WTC11 (cell line): ENCODE data around the gene SELENON. TPM values are rescaled to one million over a fixed set of nuclear protein-coding genes. Genes with fewer than 3 reads are reported as not detected.

ENCODE experiments used
- ATAC-seq: fragments of 200-7000 bp; cut with Tn5 transposase; 2 replicates; pipeline ENCODE4 v1.10.0; 2021; ENCODE audit warnings: mild to moderate bottlenecking, moderate library complexity
- CTCF ChIA-PET: fragments of 300-600 bp; sonication (Branson Sonifier 250); formaldehyde crosslinking; loops from one replicate; lab custom pipeline; 2021; ENCODE audit warnings: antibody characterized with exemption; lab: Charles Lee
- POLR2A ChIA-PET: fragments of 350-600 bp; sonication (Branson Sonifier 250); formaldehyde crosslinking; loops from one replicate; lab custom pipeline; 2021; ENCODE audit warnings: antibody characterized with exemption; lab: Charles Lee
- DNase-seq: peaks from one replicate; pipeline ENCODE4 v3.0.0; 2021; ENCODE audit warnings: low spot score
- H3K27ac Mint-ChIP-seq: 2 replicates; pipeline ENCODE4 v1.8.0; 2021; ENCODE audit warnings: mixed read lengths
- H3K27me3 Mint-ChIP-seq: 2 replicates; pipeline ENCODE4 v1.8.0; 2021; ENCODE audit warnings: low read depth, mild to moderate bottlenecking, moderate library complexity, mixed read lengths
- H3K36me3 Mint-ChIP-seq: 2 replicates; pipeline ENCODE4 v1.8.0; 2021; ENCODE audit warnings: mixed read lengths
- H3K4me1 Mint-ChIP-seq: 2 replicates; pipeline ENCODE4 v1.8.0; 2022; ENCODE audit warnings: mixed read lengths
- H3K4me3 Mint-ChIP-seq: 2 replicates; pipeline ENCODE4 v1.8.0; 2021; ENCODE audit warnings: mild to moderate bottlenecking, moderate library complexity, mixed read lengths
- H3K9me3 Mint-ChIP-seq: 2 replicates; pipeline ENCODE4 v1.8.0; 2021; ENCODE audit warnings: mixed read lengths
- ATF1 ChIP-seq: sonication (generic); formaldehyde crosslinking; IDR thresholded peaks from 2 replicates; pipeline ENCODE4 v1.8.1; 2023; ENCODE audit warnings: mild to moderate bottlenecking, moderate library complexity, missing genetic modification reagents
- CBFB ChIP-seq: sonication (generic); formaldehyde crosslinking; IDR thresholded peaks from 2 replicates; pipeline ENCODE4 v1.8.1; 2022; ENCODE audit warnings: mild to moderate bottlenecking, low read depth, missing genetic modification reagents
- EMX1 ChIP-seq: fragments of 250-450 bp; sonication (Bioruptor Pico); IDR thresholded peaks from 2 replicates; pipeline ENCODE4 v1.8.0; 2021; ENCODE audit warnings: mild to moderate bottlenecking
- ERG ChIP-seq: fragments of 250-450 bp; sonication (Bioruptor Pico); IDR thresholded peaks from 2 replicates; pipeline ENCODE4 v1.8.0; 2021; ENCODE audit warnings: mild to moderate bottlenecking
- GRHL2 ChIP-seq: fragments of 250-450 bp; sonication (Bioruptor Pico); IDR thresholded peaks from 2 replicates; pipeline ENCODE4 v1.8.0; 2022; ENCODE audit warnings: mild to moderate bottlenecking, moderate library complexity; ENCODE audit not compliant: insufficient replicate concordance, severe bottlenecking
- GTF2I ChIP-seq: fragments of 250-450 bp; sonication (Bioruptor Pico); conservative IDR thresholded peaks from 2 replicates; pipeline ENCODE4 v1.4.0; 2021; ENCODE audit warnings: mild to moderate bottlenecking
- HMGA2 ChIP-seq: fragments of 250-450 bp; sonication (Bioruptor Pico); IDR thresholded peaks from 2 replicates; pipeline ENCODE4 v1.4.0; 2021; ENCODE audit warnings: mild to moderate bottlenecking, moderate library complexity
- IRF2 ChIP-seq: sonication (generic); formaldehyde crosslinking; IDR thresholded peaks from 2 replicates; pipeline ENCODE4 v1.8.0; 2022; ENCODE audit warnings: low read depth, missing genetic modification reagents, borderline replicate concordance
- JAZF1 ChIP-seq: fragments of 250-450 bp; sonication (Bioruptor Pico); IDR thresholded peaks from 2 replicates; pipeline ENCODE4 v1.9.0; 2021; ENCODE audit warnings: moderate library complexity, mild to moderate bottlenecking, inconsistent platforms
- MXD4 ChIP-seq: fragments of 250-450 bp; sonication (Bioruptor Pico); IDR thresholded peaks from 2 replicates; pipeline ENCODE4 v1.8.0; 2021; ENCODE audit warnings: mild to moderate bottlenecking, moderate library complexity, borderline replicate concordance
- MYBL2 ChIP-seq: sonication (generic); formaldehyde crosslinking; IDR thresholded peaks from 2 replicates; pipeline ENCODE4 v1.8.1; 2023; ENCODE audit warnings: mild to moderate bottlenecking, moderate library complexity, missing genetic modification reagents
- NFE2L1 ChIP-seq: sonication (generic); formaldehyde crosslinking; IDR thresholded peaks from 2 replicates; pipeline ENCODE4 v1.8.1; 2023; ENCODE audit warnings: missing genetic modification reagents
- OVOL2 ChIP-seq: fragments of 250-450 bp; sonication (Bioruptor Pico); IDR thresholded peaks from 2 replicates; pipeline ENCODE4 v1.9.0; 2021; ENCODE audit warnings: mild to moderate bottlenecking, borderline replicate concordance
- PRRX2 ChIP-seq: fragments of 250-450 bp; sonication (Bioruptor Pico); IDR thresholded peaks from 2 replicates; pipeline ENCODE4 v1.8.0; 2021; ENCODE audit warnings: mild to moderate bottlenecking
- RELA ChIP-seq: sonication (generic); formaldehyde crosslinking; IDR thresholded peaks from 2 replicates; pipeline ENCODE4 v1.8.1; 2022; ENCODE audit warnings: missing genetic modification reagents, mild to moderate bottlenecking, borderline replicate concordance
- ZBTB21 ChIP-seq: sonication (generic); formaldehyde crosslinking; IDR thresholded peaks from 2 replicates; pipeline ENCODE4 v1.8.1; 2023; ENCODE audit warnings: mild to moderate bottlenecking, missing genetic modification reagents, borderline replicate concordance
- ZMAT4 ChIP-seq: fragments of 250-450 bp; sonication (Bioruptor Pico); IDR thresholded peaks from 2 replicates; pipeline ENCODE4 v1.9.0; 2021; ENCODE audit warnings: mild to moderate bottlenecking
- ZNF121 ChIP-seq: sonication (generic); formaldehyde crosslinking; IDR thresholded peaks from 2 replicates; pipeline ENCODE4 v1.8.0; 2023; ENCODE audit warnings: missing genetic modification reagents
- ZNF138 ChIP-seq: sonication (generic); formaldehyde crosslinking; conservative IDR thresholded peaks from 2 replicates; pipeline ENCODE4 v1.8.1; 2022; ENCODE audit warnings: mild to moderate bottlenecking, moderate library complexity, missing genetic modification reagents
- ZNF219 ChIP-seq: sonication (generic); formaldehyde crosslinking; IDR thresholded peaks from 2 replicates; pipeline ENCODE4 v1.8.0; 2023; ENCODE audit warnings: missing genetic modification reagents, mild to moderate bottlenecking, borderline replicate concordance
- ZNF263 ChIP-seq: sonication (generic); formaldehyde crosslinking; IDR thresholded peaks from 2 replicates; pipeline ENCODE4 v1.8.1; 2022; ENCODE audit warnings: low read depth, mild to moderate bottlenecking, moderate library complexity, missing genetic modification reagents
- ZNF317 ChIP-seq: sonication (generic); formaldehyde crosslinking; IDR thresholded peaks from 2 replicates; pipeline ENCODE4 v1.8.1; 2023; ENCODE audit warnings: low read depth, mild to moderate bottlenecking, moderate library complexity, missing genetic modification reagents, borderline replicate concordance
- ZNF423 ChIP-seq: fragments of 250-450 bp; sonication (Bioruptor Pico); IDR thresholded peaks from 2 replicates; pipeline ENCODE4 v2.1.2; 2022; ENCODE audit warnings: mild to moderate bottlenecking, moderate library complexity
- total RNA-seq: library from RNA; stranded (reverse); gene quantifications from 3 replicates; pipeline ENCODE4 v1.2.3, GENCODE V29; 2021
- TF ChIP-seq, protein P1 (sequence below): sonication (generic); formaldehyde crosslinking; IDR thresholded peaks from 2 replicates; pipeline ENCODE4 v1.8.0; 2022; ENCODE audit warnings: missing genetic modification reagents
- TF ChIP-seq, protein P2 (sequence below): sonication (generic); formaldehyde crosslinking; IDR thresholded peaks from 2 replicates; pipeline ENCODE4 v1.8.0; 2022; ENCODE audit warnings: mild to moderate bottlenecking, missing genetic modification reagents
- TF ChIP-seq, protein P3 (sequence below): sonication (generic); formaldehyde crosslinking; IDR thresholded peaks from 2 replicates; pipeline ENCODE4 v1.8.1; 2022; ENCODE audit warnings: low read depth, missing genetic modification reagents, borderline replicate concordance

The SELENON gene
- total RNA-seq, 1 experiment from 2014 or later, result 80.2 TPM

DNA sequence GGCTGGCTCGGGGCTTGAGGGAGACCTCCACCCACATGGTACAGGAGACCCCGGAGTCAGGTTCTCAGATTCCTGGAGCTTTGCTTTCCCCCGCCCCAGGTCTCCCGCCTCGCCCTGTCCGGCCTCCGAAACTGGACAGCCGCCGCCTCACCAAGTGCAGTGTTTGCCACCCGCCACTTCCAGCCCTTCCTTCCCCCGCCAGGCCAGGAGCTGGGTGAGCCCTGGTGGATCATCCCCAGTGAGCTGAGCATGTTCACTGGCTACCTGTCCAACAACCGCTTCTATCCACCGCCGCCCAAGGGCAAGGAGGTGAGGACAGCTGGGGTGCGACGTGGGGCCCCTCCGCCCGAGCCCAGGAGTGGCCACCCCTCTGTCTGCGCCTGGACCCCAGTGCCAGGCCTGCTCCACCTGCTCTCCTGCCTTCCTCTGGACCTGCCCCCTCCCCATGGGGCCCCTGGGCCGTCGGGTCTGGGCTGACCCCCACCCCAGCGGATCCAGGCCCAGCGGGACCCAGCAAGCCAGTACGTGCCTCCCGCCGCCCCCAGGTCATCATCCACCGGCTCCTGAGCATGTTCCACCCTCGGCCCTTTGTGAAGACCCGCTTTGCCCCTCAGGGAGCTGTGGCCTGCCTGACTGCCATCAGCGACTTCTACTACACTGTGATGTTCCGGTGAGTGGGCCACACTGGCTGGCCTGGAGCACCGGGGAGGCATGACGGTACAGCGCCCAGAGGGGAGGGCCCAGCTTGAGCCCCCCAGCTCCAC is 8.7 kb downstream of the SELENON start:
- no peaks in the 10 kb centered on the region for H3K27me3 Mint-ChIP-seq
- no peaks in the 10 kb centered on the region for H3K9me3 Mint-ChIP-seq
- no peak overlapping the region for H3K27ac Mint-ChIP-seq
- TF ChIP-seq RELA (CRISPR knock-in tag) (no peak), GRHL2 (CRISPR knock-in tag) (no peak), ZMAT4 (no peak), ATF1 (no peak), EMX1 (CRISPR knock-in tag) (no peak), OVOL2 (CRISPR knock-in tag) (no peak), MYBL2 (no peak), ERG (no peak), GTF2I (no peak), ZNF138 (no peak), PRRX2 (CRISPR knock-in tag) (no peak), ZNF423 (CRISPR knock-in tag) (no peak), ZNF219 (CRISPR knock-in tag) (no peak)
- TF ChIP-seq, protein P1, sequence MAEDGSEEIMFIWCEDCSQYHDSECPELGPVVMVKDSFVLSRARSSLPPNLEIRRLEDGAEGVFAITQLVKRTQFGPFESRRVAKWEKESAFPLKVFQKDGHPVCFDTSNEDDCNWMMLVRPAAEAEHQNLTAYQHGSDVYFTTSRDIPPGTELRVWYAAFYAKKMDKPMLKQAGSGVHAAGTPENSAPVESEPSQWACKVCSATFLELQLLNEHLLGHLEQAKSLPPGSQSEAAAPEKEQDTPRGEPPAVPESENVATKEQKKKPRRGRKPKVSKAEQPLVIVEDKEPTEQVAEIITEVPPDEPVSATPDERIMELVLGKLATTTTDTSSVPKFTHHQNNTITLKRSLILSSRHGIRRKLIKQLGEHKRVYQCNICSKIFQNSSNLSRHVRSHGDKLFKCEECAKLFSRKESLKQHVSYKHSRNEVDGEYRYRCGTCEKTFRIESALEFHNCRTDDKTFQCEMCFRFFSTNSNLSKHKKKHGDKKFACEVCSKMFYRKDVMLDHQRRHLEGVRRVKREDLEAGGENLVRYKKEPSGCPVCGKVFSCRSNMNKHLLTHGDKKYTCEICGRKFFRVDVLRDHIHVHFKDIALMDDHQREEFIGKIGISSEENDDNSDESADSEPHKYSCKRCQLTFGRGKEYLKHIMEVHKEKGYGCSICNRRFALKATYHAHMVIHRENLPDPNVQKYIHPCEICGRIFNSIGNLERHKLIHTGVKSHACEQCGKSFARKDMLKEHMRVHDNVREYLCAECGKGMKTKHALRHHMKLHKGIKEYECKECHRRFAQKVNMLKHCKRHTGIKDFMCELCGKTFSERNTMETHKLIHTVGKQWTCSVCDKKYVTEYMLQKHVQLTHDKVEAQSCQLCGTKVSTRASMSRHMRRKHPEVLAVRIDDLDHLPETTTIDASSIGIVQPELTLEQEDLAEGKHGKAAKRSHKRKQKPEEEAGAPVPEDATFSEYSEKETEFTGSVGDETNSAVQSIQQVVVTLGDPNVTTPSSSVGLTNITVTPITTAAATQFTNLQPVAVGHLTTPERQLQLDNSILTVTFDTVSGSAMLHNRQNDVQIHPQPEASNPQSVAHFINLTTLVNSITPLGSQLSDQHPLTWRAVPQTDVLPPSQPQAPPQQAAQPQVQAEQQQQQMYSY (CRISPR knock-in tag), result no peak
- TF ChIP-seq, protein P2, sequence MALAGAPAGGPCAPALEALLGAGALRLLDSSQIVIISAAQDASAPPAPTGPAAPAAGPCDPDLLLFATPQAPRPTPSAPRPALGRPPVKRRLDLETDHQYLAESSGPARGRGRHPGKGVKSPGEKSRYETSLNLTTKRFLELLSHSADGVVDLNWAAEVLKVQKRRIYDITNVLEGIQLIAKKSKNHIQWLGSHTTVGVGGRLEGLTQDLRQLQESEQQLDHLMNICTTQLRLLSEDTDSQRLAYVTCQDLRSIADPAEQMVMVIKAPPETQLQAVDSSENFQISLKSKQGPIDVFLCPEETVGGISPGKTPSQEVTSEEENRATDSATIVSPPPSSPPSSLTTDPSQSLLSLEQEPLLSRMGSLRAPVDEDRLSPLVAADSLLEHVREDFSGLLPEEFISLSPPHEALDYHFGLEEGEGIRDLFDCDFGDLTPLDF (CRISPR knock-in tag), result no peak
- peaks cover 18% of the 10 kb centered on the region for H3K36me3 Mint-ChIP-seq
- CTCF ChIA-PET, result interaction anchor here (0.7 to 4.7 kb wide), 9 partner anchors 9 to 288 kb away, joined by 3 to 80 read pairs (median 4); partner anchors contain the start of gene SELENON
- no peak for ATAC-seq
- POLR2A ChIA-PET, result no interaction called here
- no peak overlapping the region for H3K4me3 Mint-ChIP-seq
- peaks cover 7% of the 10 kb centered on the region for H3K4me1 Mint-ChIP-seq
- DNase-seq, result no peak

DNA sequence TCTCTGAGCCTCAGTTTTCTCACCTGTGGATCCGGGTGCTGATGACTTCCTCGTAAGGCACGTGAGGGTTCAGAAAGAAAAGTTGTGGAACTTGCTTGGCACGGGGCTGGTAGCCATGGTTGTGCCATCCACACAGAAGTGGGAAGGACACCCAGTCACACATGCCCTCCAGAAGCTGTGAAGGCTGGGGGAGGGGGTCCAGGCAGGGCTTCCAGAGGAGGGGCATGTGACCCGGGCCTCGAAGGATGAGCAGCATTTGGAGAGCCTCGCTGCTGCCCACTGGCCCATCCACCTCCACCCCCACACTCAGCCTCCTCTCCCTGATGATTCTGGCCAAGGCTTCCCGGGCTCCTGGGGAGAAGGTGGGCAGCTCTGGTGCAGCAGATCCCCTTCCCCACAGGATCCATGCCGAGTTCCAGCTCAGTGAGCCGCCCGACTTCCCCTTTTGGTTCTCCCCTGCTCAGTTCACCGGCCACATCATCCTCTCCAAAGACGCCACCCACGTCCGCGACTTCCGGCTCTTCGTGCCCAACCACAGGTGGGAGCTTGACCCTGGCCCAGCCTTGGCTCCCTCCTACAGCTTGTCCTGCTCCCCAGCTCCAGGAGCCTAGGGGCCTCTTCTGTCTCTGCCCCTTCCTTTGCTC is 9.4 kb downstream of the SELENON start:
- Mint-ChIP-seq H3K4me3 (no peak overlapping the region), H3K36me3 (peaks cover 18% of the 10 kb centered on the region), H3K4me1 (0 out of 2 replicates have a peak, but pooled peaks cover 3% of the 10 kb centered on the region), H3K27ac (no peak overlapping the region), H3K27me3 (no peaks in the 10 kb centered on the region), H3K9me3 (no peaks in the 10 kb centered on the region)
- ChIA-PET CTCF (interaction anchor here (0.6 to 4.7 kb wide), 17 partner anchors 9 to 305 kb away, joined by 3 to 80 read pairs (median 8); partner anchors contain the start of genes MTFR1L and SELENON), POLR2A (no interaction called here)
- ATAC-seq (no peak), DNase-seq (no peak)
- no peak for TF ChIP-seq CBFB (CRISPR knock-in tag)
- TF ChIP-seq OVOL2 (CRISPR knock-in tag), result no peak
- TF ChIP-seq IRF2 (CRISPR knock-in tag), result no peak
- no peak for TF ChIP-seq HMGA2 (CRISPR knock-in tag)
- TF ChIP-seq JAZF1 (CRISPR knock-in tag), result no peak
- no peak for TF ChIP-seq ZNF121 (CRISPR knock-in tag)
- TF ChIP-seq ZMAT4, result no peak
- TF ChIP-seq, protein P3, sequence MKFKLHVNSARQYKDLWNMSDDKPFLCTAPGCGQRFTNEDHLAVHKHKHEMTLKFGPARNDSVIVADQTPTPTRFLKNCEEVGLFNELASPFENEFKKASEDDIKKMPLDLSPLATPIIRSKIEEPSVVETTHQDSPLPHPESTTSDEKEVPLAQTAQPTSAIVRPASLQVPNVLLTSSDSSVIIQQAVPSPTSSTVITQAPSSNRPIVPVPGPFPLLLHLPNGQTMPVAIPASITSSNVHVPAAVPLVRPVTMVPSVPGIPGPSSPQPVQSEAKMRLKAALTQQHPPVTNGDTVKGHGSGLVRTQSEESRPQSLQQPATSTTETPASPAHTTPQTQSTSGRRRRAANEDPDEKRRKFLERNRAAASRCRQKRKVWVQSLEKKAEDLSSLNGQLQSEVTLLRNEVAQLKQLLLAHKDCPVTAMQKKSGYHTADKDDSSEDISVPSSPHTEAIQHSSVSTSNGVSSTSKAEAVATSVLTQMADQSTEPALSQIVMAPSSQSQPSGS (CRISPR knock-in tag), result no peak
- no peak for TF ChIP-seq ZNF263 (CRISPR knock-in tag)
- TF ChIP-seq NFE2L1 (CRISPR knock-in tag), result no peak
- TF ChIP-seq MXD4 (CRISPR knock-in tag), result no peak
- TF ChIP-seq ZNF317 (CRISPR knock-in tag), result no peak
- TF ChIP-seq ATF1, result no peak
- no peak for TF ChIP-seq ZBTB21 (CRISPR knock-in tag)
